HFFc6 (cell line): Measurements from ENCODE around the gene SLC22A5. TPM values are rescaled to one million over a fixed set of nuclear protein-coding genes. Genes with fewer than 3 reads are reported as not detected.

Experiments used
- DNase-seq: peaks from one replicate; pipeline ENCODE4 v3.0.0-alpha.2; 2018
- H3K27ac Mint-ChIP-seq: 2 replicates; pipeline ENCODE4 v1.8.0; 2020; ENCODE audit warnings: mild to moderate bottlenecking, mixed read lengths
- H3K27me3 Mint-ChIP-seq: 2 replicates; pipeline ENCODE4 v1.8.0; 2021; ENCODE audit warnings: mild to moderate bottlenecking, moderate library complexity, mixed read lengths; ENCODE audit not compliant: insufficient read depth
- H3K36me3 Mint-ChIP-seq: 2 replicates; pipeline ENCODE4 v1.8.0; 2021; ENCODE audit warnings: low read depth, mixed read lengths
- H3K4me1 Mint-ChIP-seq: 2 replicates; pipeline ENCODE4 v1.8.0; 2020; ENCODE audit warnings: low read depth, mixed read lengths
- H3K4me3 Mint-ChIP-seq: 2 replicates; pipeline ENCODE4 v1.8.0; 2020; ENCODE audit warnings: mild to moderate bottlenecking, moderate library complexity, mixed read lengths
- H3K9me3 Mint-ChIP-seq: 2 replicates; pipeline ENCODE4 v1.8.0; 2020; ENCODE audit warnings: mild to moderate bottlenecking, mixed read lengths
- total RNA-seq, 6 experiments: library from RNA; stranded (reverse); fragmentation: NEBNext Ultra II Directional; extraction: Animal tissue kit (Norgen Biotek cat#: 25700); gene quantifications; 2 replicates in 1 of 6; 3 replicates in 5 of 6; pipeline ENCODE4 v1.2.3, GENCODE V29; 2021
- TF ChIP-seq, protein P1 (sequence below): fragments of 200-600 bp; sonication (generic); IDR thresholded peaks from 2 replicates; pipeline ENCODE4 v1.5.0; 2021; ENCODE audit warnings: antibody characterized with exemption, mild to moderate bottlenecking

SLC22A5 gene
- total RNA-seq, 6 experiments from 2014 or later: 3.8 to 5.6 (median 4.9) TPM

DNA sequence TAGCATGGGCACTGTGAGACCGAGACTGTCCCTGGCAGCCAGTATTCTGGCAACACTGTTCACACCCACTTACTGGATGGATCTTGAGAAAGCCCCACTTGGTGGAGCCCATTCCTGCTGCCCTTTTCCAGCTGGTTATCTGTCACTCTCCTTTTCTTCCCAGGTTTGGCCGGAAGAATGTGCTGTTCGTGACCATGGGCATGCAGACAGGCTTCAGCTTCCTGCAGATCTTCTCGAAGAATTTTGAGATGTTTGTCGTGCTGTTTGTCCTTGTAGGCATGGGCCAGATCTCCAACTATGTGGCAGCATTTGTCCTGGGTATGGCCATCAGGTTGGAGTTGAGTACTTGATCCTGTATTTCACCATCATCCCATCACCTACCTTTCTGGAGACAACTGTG is 14.5 kb downstream of the SLC22A5 start:
- Mint-ChIP-seq H3K4me3 (no peak overlapping the region), H3K27me3 (no peaks in the 10 kb centered on the region; the same call in 1 of the 2 replicates), H3K4me1 (peaks cover 39% of the 10 kb centered on the region), H3K27ac (no peak overlapping the region), H3K36me3 (no peaks in the 10 kb centered on the region), H3K9me3 (no peaks in the 10 kb centered on the region)
- no peak for DNase-seq
- TF ChIP-seq, protein P1, sequence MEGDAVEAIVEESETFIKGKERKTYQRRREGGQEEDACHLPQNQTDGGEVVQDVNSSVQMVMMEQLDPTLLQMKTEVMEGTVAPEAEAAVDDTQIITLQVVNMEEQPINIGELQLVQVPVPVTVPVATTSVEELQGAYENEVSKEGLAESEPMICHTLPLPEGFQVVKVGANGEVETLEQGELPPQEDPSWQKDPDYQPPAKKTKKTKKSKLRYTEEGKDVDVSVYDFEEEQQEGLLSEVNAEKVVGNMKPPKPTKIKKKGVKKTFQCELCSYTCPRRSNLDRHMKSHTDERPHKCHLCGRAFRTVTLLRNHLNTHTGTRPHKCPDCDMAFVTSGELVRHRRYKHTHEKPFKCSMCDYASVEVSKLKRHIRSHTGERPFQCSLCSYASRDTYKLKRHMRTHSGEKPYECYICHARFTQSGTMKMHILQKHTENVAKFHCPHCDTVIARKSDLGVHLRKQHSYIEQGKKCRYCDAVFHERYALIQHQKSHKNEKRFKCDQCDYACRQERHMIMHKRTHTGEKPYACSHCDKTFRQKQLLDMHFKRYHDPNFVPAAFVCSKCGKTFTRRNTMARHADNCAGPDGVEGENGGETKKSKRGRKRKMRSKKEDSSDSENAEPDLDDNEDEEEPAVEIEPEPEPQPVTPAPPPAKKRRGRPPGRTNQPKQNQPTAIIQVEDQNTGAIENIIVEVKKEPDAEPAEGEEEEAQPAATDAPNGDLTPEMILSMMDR: no peak

DNA sequence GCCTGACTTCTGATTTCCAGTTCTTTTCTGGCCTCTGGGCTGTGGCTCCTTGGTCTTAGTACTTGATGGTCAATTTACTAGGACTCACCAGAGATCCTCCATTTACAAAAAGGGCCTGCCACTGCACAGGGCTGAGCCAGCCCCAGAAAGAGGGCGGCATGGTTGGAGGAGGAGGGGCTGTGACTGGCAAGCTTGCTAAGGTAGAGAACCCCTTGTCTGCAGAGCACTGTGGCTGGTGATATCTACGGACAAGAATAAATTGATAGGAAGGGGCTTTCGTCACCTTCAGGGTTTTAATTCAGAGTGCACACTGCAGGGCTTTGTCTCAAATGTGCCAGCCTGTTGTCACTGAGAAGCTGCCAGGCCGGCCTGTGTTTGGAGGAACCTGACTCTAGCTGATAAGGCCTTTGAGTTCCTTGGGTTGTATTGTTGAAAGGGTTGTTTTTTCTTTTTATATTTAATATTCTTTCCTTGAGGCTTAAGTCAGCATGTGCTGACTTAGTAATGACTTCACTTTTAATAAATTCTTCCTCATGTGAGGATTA is 15.1 kb downstream of the SLC22A5 start:
- H3K27me3 Mint-ChIP-seq: no peaks in the 10 kb centered on the region; the same call in 1 of the 2 replicates
- TF ChIP-seq, protein P1: no peak
- no peak overlapping the region for H3K4me3 Mint-ChIP-seq
- H3K9me3 Mint-ChIP-seq: no peaks in the 10 kb centered on the region
- H3K4me1 Mint-ChIP-seq: peaks cover 45% of the 10 kb centered on the region
- no peak overlapping the region for H3K27ac Mint-ChIP-seq
- DNase-seq: no peak
- H3K36me3 Mint-ChIP-seq: no peaks in the 10 kb centered on the region

DNA sequence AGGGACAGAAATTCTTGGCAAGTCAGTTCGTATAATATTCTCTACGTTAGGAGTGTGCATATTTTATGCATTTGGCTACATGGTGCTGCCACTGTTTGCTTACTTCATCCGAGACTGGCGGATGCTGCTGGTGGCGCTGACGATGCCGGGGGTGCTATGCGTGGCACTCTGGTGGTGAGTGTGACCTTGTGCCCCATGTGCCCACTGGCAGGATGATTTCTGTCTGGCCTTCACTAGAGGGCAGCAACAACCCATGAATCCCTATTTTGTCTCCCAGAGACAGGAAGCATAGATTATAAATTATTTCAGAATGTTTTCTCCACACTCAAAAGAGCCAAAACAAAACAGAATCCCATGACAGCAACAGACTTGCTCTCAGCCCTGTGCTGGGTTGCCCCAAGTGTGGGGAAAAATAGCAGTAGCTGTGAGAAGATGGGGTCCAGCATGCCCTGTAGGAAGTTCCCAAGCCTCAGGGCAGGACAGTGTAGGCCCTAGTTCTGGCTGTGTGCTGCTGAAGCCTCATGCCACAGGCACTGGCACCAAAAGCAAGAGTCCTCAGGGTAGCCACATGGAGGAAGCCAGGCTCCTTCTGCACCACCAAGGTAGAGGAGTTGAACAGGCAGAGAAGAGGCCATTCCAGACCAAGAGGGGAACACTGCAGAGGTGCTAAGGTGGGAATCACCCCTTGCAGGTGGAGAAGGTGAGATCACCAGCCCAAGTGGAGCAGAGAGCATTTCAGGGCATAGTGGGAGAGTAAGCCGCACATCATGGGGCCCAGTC is 16.0 kb downstream of the SLC22A5 start:
- H3K27ac Mint-ChIP-seq: peak overlapping the region; percentile 76
- DNase-seq: peak; percentile 68
- TF ChIP-seq, protein P1: peak; percentile 87
- H3K9me3 Mint-ChIP-seq: no peaks in the 10 kb centered on the region
- no peaks in the 10 kb centered on the region; the same call in 1 of the 2 replicates for H3K27me3 Mint-ChIP-seq
- peaks cover 54% of the 10 kb centered on the region for H3K4me1 Mint-ChIP-seq
- H3K4me3 Mint-ChIP-seq: no peak overlapping the region
- H3K36me3 Mint-ChIP-seq: no peaks in the 10 kb centered on the region

DNA sequence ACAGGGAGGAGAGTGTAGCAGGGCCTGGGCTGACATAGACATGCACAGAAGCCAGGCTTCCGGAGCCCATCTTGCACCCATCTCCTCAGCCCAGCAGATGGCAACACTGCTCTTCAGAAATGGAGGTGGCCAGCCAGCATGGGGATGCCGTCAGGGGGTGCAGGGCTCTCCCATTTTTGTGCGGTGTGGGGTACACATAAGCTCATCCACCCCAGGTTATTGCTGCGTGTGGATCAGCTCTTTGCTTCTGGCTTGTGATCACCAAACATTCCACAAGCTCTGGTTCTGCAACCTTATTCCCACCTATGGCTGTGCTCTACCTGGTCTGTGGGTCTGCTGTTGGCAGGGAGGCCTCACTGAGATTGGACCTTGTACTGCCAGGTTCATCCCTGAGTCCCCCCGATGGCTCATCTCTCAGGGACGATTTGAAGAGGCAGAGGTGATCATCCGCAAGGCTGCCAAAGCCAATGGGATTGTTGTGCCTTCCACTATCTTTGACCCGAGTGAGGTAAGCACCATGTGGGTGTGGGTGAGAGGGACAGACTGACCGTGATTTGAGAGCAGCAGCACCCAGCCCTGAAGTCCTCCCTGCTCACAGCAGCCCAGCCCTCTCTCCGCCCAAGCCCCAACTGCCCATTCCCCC is 17.3 kb downstream of the SLC22A5 start:
- H3K4me1 Mint-ChIP-seq: peaks cover 61% of the 10 kb centered on the region

DNA sequence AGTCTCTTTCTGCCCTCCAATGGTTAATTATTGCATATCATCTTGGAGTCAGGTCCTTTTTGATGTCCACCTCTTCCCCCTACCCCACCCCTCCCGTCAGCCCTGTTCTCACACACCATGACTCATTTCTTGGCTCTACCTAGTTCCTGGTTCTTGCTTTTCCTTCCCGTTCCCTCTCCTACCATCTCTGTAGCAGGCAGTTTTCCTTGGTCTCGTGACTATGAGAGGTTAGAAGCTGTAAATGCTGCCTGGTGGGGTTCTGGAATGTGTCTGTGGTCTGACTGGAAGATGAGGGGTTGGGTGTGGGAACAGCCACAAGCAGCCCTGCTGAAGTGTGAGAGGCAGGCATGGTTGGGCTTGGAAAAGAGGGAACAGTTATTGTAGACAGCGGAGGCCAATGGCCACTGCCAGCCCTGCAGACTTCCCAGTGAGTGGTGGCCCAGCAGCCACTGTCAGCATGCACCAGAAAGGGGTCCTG is 18.2 kb downstream of the SLC22A5 start:
- H3K9me3 Mint-ChIP-seq: no peaks in the 10 kb centered on the region
- H3K4me1 Mint-ChIP-seq: peaks cover 61% of the 10 kb centered on the region
- H3K27me3 Mint-ChIP-seq: no peaks in the 10 kb centered on the region; the same call in 1 of the 2 replicates
- DNase-seq: peak; percentile 96
- peak overlapping the region; percentile 91 for H3K27ac Mint-ChIP-seq
- TF ChIP-seq, protein P1: no peak
- H3K4me3 Mint-ChIP-seq: peak overlapping the region; percentile 58
- no peaks in the 10 kb centered on the region for H3K36me3 Mint-ChIP-seq

More for the DNA sequence above, 17.3 kb downstream of the SLC22A5 start:
- Mint-ChIP-seq H3K9me3 (no peaks in the 10 kb centered on the region), H3K27ac (peak overlapping the region; percentile 91), H3K36me3 (no peaks in the 10 kb centered on the region), H3K27me3 (no peaks in the 10 kb centered on the region; the same call in 1 of the 2 replicates), H3K4me3 (no peak overlapping the region; the same call in 1 of the 2 replicates)
- TF ChIP-seq, protein P1: peak; percentile 89
- DNase-seq: peak; percentile 63
